ENCODE data around the gene C6orf89. TPM values are rescaled to one million over a fixed set of nuclear protein-coding genes. Genes with fewer than 3 reads are reported as not detected.
"Not testable (repeated sequence)": the region's sequence is repeated elsewhere in the genome, so short reads cannot be mapped to it uniquely, and the experiment has no call there.

C6orf89 gene
- polyA plus RNA-seq, 12 donors, result 32.1 to 45.0 (median 37.1) TPM; not detected in 1

- no peak for DNase-seq
These were observed 10.5 kb upstream of the C6orf89 start for GRCh38 chr6:36875250-36875633.

GRCh38 chr6:36884610-36885009 is 1.1 kb upstream of the C6orf89 start:
- no peak for DNase-seq

DNA sequence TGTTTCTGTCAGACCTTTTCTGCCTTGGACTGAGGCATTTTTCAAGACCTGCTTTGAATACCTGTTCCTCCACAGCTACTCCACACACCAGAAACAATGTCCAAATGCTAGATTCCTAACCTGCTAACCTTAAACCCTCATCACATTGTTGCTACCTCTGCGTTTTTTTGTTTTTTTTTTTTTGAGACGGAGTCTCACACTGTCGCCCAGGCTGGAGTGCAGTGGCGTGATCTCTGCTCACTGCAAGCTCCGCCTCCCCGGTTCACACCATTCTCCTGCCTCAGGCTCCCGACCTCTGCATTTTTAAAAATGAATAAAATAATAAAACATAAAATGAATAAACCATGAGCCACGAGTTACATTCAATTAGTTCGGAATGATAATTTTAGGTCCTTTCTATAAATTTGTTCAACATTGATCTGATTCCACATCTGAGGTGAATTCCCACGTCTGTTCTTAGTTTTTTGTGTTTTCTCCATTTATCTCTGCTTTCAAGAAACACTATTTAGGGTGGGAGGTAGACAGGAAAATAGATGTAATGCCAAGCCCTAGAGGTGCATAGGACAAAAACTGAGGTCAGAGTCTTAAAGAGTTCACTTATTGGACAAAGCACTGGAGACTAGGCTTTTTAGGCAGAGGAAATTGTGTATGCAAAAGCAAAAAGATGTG is 1.3 kb downstream of the C6orf89 start:
- DNase-seq, result no peak

GRCh38 chr6:36888115-36888643 is 2.4 kb downstream of the C6orf89 start:
- DNase-seq, result no peak

DNA sequence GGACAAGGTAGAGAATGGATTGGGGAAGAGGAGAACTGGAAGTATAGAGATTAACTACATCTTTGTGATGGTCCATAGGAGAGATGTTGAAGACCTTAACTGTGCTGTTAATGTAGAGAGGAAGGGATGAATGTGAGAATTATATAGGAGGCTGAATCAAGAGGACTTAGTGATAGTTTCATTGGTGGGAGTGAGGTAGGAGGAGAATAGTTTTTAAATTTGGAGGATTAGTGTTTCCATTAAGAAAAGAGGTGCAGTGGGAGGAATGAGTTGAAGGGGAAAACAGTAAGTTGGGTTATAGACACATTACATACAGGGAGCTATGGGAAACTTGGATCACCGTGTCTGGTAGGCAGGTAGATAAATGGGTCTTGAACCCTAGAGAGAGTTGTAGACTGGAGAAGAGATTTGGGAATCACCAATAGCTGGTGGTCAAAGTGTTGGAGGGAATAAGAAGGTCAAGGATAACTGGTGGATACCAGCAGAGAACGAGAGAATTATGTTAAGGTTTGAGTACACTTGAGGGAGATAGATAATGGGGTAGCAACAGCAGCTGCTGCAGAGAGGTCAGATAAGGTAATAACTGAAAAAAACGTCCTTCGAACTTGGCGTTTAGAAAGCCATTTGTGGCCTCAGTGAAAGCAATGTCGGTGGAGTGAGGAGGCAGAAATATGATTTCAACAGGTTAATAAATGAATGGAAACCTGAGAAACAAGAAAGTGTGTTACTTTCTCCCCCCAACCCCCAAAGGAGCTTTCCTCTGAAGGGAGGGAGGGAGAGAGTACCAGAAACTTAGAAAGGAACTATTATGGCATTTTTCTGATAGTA is 3.1 kb downstream of the C6orf89 start:
- no peak for DNase-seq

DNA sequence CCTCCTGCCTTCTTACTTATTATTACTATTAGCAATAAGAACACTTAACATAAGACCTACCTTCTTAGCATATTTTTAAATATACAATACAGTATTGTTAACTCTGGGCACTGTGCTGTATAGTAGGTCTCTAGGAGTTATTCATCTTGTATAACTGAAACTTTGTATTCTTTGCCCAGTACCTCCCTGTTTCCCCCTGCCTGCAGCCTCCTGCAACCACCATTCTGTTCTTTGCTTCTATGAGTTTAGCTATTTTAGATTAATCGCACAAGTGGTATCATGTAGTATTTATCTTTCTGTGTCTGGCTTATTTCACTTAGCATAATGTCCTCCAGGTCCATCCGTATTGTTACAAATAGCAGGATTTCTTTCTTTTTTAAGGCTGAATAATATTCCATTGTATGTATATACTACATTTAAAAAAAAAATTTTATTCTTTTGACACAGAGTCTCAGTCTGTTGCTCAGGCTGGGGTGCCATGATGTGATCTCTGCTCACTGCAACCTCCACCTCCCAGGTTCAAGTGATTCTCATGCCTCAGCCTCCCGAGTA is 4.4 kb downstream of the C6orf89 start:
- DNase-seq, result no peak

DNA sequence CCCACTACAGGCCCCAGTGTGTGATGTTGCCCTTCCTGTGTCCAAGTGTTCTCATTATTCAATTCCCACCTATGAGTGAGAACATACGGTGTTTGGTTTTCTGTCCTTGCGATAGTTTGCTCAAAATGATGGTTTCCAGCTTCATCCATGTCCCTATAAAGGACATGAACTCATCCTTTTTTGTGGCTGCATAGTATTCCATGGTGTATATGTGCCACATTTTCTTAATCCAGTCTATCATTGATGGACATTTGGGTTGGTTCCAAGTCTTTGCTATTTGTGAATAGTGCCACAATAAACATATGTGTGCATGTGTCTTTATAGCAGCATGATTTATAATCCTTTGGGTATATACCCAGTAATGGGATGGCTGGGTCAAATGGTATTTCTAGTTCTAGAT is 5.4 kb downstream of the C6orf89 start:
- DNase-seq, result not testable (repeated sequence)

GRCh38 chr6:36893976-36894932 is 8.5 kb downstream of the C6orf89 start:
- no peak for DNase-seq

- DNase-seq, result no peak
These were observed 11.9 kb downstream of the C6orf89 start for GRCh38 chr6:36897609-36898008.

DNA sequence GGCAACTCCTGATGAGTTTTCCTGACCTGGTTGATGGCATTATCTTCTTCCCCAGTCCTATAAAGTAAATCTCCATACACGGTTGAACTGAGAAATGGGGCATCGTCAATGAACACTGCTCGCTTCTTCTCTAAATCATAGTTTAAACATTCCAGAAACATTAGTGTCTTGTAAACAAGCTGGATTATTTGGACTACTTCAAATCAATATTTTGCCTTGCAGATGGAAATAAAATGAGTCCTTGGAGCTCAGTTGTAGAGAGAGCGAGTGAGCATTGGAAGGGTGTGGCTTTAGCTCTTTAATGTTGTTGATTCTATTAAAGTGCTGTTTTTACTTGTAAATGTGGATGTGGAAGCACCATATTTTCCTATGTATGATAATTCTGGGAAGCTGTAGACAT is 18.4 kb downstream of the C6orf89 start:
- DNase-seq, result no peak

- no peak for DNase-seq
These were observed 19.2 kb downstream of the C6orf89 start for GRCh38 chr6:36904851-36905393.

DNA sequence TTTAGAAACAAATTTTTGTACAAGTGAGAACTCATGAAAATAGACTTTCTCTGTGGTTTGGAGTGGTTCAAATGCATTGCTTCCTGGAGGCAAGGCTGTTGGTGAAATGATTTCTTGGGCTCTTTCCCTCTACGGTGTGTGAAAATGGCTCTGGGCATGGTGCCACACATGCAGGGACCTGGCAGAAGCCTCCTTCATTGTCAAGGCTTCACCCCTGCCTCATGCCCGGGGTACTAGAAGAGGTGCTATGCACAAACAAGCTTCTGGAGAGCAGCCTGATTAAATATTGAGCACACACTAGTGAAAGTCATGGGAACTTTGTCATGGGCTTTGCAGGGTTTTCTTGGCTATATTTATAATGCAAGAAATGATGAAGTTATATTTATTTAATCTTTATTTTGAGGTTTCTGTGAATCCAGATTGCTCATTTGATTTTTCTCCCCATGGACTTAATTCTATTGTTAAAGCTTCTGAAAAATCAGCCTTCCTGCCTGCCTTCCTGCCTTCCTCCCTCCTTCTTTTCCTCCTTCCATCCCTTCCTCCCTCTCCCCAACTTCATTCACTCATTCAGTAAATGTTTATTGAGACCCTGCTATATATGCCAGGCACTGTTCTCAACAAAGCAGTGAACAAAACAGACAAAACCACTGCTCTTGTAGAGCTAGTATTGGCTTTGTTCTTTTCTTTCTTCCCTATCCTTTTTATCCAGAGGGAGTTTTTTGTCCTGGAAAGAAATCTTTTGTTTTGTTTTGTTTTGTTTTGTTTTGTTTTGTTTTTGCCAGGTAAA is 21.0 kb downstream of the C6orf89 start:
- no peak for DNase-seq

DNA sequence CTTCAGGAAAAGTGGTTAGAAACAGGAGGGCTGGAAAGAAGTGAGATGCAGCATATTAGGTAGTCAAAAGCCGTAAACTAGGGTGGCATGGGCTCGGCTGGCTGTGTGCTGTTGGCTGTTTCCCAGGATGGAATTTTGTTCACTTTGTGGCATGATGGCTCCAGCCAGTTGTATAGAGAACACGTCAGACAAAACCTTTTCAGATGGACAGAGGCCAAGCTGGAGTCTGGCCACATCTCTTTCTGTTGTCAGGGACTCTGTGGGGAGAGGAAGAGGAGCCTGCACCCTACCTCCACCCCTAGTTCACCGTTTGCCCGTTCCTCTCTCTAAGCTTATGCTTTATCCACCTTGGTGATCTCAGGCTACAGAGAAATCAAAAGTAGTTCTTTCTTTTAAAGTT is 22.0 kb downstream of the C6orf89 start:
- DNase-seq, result no peak

- DNase-seq, result no peak
These were observed 23.0 kb downstream of the C6orf89 start for GRCh38 chr6:36908747-36909146.

- no peak for DNase-seq
These were observed 26.3 kb downstream of the C6orf89 start for GRCh38 chr6:36912030-36912454.

DNA sequence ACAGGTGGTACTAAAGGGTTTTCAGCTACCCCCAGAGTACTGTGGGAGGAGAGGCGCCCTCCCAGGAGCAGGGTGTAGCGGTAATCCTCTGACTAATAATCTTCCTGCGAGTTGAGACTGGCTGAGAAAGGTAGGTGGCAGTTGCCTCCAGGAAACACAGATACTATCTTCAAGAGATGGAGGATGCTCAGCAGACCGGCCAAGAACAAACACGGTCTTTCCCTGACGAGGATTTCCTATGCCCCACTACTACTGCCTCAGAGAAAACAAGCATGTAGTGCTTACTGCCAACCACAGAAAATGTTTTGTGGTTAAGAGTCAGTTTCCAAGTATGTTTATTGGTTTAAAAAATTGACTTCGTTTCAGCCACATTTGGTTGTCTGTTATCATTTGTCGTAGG is 26.8 kb downstream of the C6orf89 start:
- DNase-seq, result no peak

DNA sequence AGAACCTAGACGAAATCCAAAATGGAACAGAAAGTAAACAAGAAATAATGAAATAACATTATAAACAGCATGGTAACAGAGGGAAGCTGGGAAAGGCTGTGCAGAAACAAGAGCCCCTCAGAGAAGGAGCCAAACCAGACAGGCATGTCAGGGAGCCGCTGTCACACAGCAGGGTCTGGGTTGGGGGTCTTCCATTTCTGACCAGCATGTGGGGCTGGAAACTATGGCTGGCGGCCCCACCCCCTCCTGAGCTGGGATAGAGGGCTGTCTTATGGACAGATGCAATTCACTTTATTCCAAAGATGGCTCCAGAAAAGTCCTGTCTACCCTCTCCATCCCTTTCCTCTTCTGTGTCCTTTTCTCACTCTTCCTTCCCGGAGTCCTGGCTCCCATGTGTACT is 27.3 kb downstream of the C6orf89 start:
- no peak for DNase-seq

- DNase-seq, result no peak
These were observed 28.6 kb downstream of the C6orf89 start for GRCh38 chr6:36914227-36914794.

DNA sequence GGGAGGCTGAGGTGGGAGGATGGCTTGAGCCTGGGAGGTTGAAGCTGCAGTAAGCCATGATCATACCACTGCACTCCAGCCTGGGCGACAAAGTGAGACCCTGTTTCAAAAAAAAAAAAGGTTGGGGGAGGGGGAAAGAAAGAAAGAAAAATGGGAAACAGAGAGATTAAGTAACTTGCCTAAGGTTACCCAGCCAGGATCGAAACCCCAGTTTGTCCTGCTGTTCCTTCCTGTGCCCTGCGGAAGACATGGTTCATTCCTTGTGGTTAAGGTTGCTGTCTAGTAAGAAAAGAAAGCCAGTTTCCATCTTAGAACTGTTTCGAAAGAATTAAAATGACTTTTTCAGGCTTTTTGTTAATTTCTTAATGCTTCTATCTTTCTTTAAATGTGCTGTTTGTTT is 29.8 kb downstream of the C6orf89 start:
- no peak for DNase-seq

GRCh38 chr6:36916126-36916525 is 30.4 kb downstream of the C6orf89 start:
- no peak for DNase-seq
